Cardiac muscle cell (in vitro differentiated cells and primary cell): ENCODE data around the gene BAIAP2. TPM values are rescaled to one million over a fixed set of nuclear protein-coding genes. Genes with fewer than 3 reads are reported as not detected.

Source experiments
- DNase-seq, 2 donors: peaks; one replicate each; pipeline versions ENCODE4 v3.0.0 to v3.0.0-alpha.2; 2010 to 2017; ENCODE audit warnings: low read depth in 1 of 2, low spot score in 1 of 2
- H3K27ac ChIP-seq: fragments of 200-600 bp; sonication (generic); 2 replicates; pipeline ENCODE4 v1.5.1; 2016
- H3K27me3 ChIP-seq: fragments of 200-600 bp; sonication (generic); 2 replicates; pipeline ENCODE4 v1.6.0; 2016; ENCODE audit warnings: control low read depth
- H3K36me3 ChIP-seq: fragments of 200-600 bp; sonication (generic); 2 replicates; pipeline ENCODE4 v1.5.1; 2016; ENCODE audit warnings: control low read depth
- H3K4me1 ChIP-seq: fragments of 200-600 bp; sonication (generic); 2 replicates; pipeline ENCODE4 v1.8.1; 2017; ENCODE audit warnings: low read depth, mild to moderate bottlenecking, mixed run types
- H3K4me3 ChIP-seq: fragments of 200-600 bp; sonication (generic); 2 replicates; pipeline ENCODE4 v1.5.1; 2016; ENCODE audit warnings: mild to moderate bottlenecking
- H3K9me3 ChIP-seq: fragments of 200-600 bp; sonication (generic); 2 replicates; pipeline ENCODE4 v1.5.1; 2017; ENCODE audit warnings: low read depth, mild to moderate bottlenecking, control low read depth
- polyA plus RNA-seq: library from polyadenylated mRNA; unstranded; fragments of >200 nt; fragmentation: Nextera tagmentation; extraction: Ambion mirVana; gene quantifications from 2 replicates; pipeline ENCODE4 v1.2.1, GENCODE V29; 2016
- total RNA-seq: library from RNA; depleted of rRNA; stranded (reverse); fragments of >200 nt; gene quantifications from 2 replicates; pipeline ENCODE4 v1.2.3, GENCODE V29; 2016
- TF ChIP-seq, protein P1 (sequence below): IDR thresholded peaks from 2 replicates; pipeline ENCODE4 v1.5.1; 2012; ENCODE audit warnings: low read depth, mild to moderate bottlenecking, low read length

BAIAP2 gene
- total and polyA plus RNA-seq, 2 experiments from 2014 or later = 22.5 to 24.9 TPM

DNA sequence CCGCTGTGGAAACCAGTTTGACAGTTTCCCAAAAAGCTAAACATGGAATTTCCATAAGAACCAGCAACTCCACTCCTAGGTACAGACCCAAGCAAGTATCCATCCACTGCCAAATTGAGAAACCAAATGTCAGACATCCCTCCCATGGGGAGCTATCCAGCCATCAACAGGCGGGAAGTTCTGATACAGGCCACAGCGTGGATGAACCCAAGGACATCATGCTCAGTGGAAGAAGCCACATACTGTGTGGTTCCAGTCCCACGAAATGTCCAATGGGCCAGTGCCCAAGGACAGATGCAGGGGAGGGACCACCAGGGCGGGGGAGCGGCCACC, 12.6 kb upstream of the BAIAP2 start:
- Histone ChIP-seq H3K4me1 (peaks cover 9% of the 10 kb centered on the region), H3K4me3 (no peak overlapping the region), H3K27me3 (no peaks in the 10 kb centered on the region), H3K9me3 (no peaks in the 10 kb centered on the region), H3K36me3 (no peaks in the 10 kb centered on the region), H3K27ac (no peak overlapping the region)
- TF ChIP-seq, protein P1, sequence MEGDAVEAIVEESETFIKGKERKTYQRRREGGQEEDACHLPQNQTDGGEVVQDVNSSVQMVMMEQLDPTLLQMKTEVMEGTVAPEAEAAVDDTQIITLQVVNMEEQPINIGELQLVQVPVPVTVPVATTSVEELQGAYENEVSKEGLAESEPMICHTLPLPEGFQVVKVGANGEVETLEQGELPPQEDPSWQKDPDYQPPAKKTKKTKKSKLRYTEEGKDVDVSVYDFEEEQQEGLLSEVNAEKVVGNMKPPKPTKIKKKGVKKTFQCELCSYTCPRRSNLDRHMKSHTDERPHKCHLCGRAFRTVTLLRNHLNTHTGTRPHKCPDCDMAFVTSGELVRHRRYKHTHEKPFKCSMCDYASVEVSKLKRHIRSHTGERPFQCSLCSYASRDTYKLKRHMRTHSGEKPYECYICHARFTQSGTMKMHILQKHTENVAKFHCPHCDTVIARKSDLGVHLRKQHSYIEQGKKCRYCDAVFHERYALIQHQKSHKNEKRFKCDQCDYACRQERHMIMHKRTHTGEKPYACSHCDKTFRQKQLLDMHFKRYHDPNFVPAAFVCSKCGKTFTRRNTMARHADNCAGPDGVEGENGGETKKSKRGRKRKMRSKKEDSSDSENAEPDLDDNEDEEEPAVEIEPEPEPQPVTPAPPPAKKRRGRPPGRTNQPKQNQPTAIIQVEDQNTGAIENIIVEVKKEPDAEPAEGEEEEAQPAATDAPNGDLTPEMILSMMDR = no peak
- no peak for DNase-seq

DNA sequence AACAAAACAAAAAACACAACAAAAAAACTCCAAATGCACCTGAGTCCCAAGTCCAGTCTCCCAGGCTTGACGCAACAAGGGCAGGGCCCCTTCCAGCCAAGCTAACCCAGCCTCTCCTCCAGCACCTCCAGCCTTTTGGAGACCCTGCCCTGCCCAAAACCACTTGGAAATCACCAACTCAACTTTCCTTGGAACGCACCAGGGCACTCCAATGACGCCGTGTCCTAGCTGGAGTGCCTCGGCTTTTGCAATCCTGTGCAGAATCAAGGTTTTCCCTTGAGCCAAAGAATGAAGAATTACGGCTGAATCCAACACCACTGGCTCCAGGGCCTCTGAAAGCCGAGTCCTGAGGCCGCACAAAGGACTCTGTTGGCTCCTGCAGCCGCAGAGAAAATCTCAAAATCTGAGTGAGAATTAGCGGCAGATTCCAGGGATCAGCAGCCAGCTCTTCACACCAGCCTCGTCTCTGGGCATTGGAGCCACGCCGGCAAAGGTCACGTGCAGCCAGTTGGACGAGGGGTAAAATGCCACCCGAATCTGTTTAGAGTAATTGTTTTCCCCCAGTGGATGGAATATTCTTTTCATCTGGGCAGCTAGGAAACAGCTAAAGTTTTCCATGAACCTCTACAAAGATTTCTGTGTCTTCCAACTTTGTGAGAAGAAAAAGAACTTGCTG, 9.7 kb upstream of the BAIAP2 start:
- no peaks in the 10 kb centered on the region for H3K36me3 ChIP-seq
- H3K4me3 ChIP-seq = no peak overlapping the region
- TF ChIP-seq, protein P1 = no peak
- no peaks in the 10 kb centered on the region for H3K27me3 ChIP-seq
- H3K9me3 ChIP-seq = no peaks in the 10 kb centered on the region
- H3K4me1 ChIP-seq = peaks cover 17% of the 10 kb centered on the region
- no peak overlapping the region for H3K27ac ChIP-seq
- DNase-seq = no peak

DNA sequence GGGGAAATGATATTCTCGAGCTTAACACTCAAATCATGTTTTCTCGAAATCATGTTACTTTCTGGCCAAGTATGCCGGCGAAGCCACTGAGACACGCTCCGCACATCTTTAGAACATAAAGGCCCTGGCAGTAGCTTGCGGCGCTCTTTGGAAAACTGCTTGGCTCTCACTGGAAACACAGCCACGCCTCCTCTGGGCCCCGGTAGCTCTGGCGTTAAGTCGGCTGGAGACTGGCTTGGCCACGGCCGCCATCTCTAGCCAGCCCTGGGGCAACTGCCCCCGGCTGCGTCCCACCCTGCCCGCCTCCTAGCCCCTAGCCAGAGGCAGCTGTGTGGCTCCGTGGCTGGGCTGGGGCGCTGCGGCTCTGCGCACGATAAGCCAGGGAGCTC, 9.2 kb upstream of the BAIAP2 start:
- Histone ChIP-seq H3K4me1 (peaks cover 17% of the 10 kb centered on the region), H3K4me3 (no peak overlapping the region), H3K36me3 (no peaks in the 10 kb centered on the region), H3K27ac (no peak overlapping the region), H3K9me3 (no peaks in the 10 kb centered on the region), H3K27me3 (no peaks in the 10 kb centered on the region)
- no peak for DNase-seq
- TF ChIP-seq, protein P1 = no peak

DNA sequence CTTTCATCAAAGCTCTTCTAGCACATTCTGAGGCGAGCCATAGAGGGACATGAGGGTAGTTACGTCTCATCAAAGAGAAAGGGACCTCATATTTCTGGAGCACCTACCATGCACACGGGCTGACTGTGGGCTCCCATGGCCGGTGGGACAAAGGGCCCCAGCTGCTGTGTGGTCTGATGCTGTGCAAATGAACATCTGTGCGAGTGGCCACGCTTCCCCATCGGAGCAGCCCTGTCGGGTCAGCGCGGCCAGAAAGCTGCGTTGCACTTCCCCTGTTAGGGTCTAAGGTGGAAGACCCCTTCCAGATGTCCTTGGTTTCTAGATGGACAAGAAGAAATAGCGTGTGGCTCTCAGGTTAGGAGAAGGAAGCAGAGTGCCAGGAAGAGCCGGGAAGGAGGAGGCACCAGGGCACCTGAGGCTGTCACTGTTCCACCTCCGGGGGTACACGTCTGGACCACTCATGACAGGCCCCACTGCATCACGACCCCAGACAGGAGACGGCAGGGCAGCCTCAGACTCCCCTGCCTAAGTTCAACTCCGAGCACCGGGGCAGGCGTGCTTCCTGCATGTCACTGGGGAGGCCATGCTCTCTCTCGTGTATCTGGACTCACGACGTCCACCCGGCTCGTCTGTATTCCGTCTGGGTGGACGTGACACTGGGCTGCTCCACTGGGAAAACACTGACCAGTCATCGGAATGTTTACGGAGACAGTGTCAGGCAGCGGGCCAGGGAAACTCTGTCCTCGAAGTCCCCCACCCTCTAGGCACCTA, 8.5 kb upstream of the BAIAP2 start:
- Histone ChIP-seq H3K27ac (no peak overlapping the region), H3K27me3 (no peaks in the 10 kb centered on the region)
- TF ChIP-seq, protein P1 = no peak

DNA sequence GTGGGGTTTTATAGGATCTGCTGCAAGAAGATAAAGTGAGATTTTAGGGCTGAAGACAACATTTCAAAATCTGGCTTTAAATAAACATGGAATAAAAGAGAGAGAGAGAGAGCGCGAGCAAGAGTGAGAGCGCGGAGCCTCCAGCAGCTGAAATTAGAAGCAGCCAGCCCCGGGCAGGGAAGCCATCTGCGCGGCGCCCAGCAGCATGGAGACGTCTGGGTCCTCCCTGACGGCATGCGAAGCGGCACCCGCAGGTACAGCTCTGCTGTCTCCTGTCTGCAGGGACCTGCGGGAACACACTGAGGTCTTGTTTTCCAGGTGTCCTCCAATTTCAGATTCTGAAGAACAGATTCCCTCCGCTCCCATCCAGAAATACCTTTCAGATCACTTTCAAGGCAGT, 7.9 kb upstream of the BAIAP2 start:
- no peaks in the 10 kb centered on the region for H3K27me3 ChIP-seq
- TF ChIP-seq, protein P1 = no peak
- H3K4me1 ChIP-seq = peaks cover 22% of the 10 kb centered on the region
- H3K27ac ChIP-seq = no peak overlapping the region
- H3K4me3 ChIP-seq = no peak overlapping the region
- H3K36me3 ChIP-seq = no peaks in the 10 kb centered on the region
- no peak for DNase-seq
- no peaks in the 10 kb centered on the region for H3K9me3 ChIP-seq

More for the DNA sequence above, 8.5 kb upstream of the BAIAP2 start:
- H3K4me1 ChIP-seq = peaks cover 22% of the 10 kb centered on the region
- no peak overlapping the region for H3K4me3 ChIP-seq
- no peaks in the 10 kb centered on the region for H3K36me3 ChIP-seq
- no peak for DNase-seq
- H3K9me3 ChIP-seq = no peaks in the 10 kb centered on the region
